Lower lobe of right lung (tissue), 2 donors: ENCODE data around the gene ITK. TPM values are rescaled to one million over a fixed set of nuclear protein-coding genes. Genes with fewer than 3 reads are reported as not detected.
"Not testable (repeated sequence)": the region's sequence is repeated elsewhere in the genome, so short reads cannot be mapped to it uniquely, and the experiment has no call there.

Experiments
- ATAC-seq, 2 donors: fragments of 200-7000 bp; cut with Tn5 transposase; one replicate each; pipeline ENCODE4 v1.9.1; 2020 to 2022; ENCODE audit warnings: mild to moderate bottlenecking in 2 of 2, moderate library complexity in 2 of 2
- DNase-seq: peaks from one replicate; pipeline ENCODE4 v3.0.0-alpha.2; 2020
- H3K27ac ChIP-seq: fragments of 200-600 bp; one replicate; pipeline ENCODE4 v1.8.0; 2022
- H3K27me3 ChIP-seq: fragments of 200-600 bp; one replicate; pipeline ENCODE4 v1.8.0; 2022; ENCODE audit warnings: low read depth
- H3K36me3 ChIP-seq: fragments of 200-600 bp; one replicate; pipeline ENCODE4 v1.8.0; 2022; ENCODE audit warnings: mild to moderate bottlenecking
- H3K4me1 ChIP-seq: fragments of 200-600 bp; one replicate; pipeline ENCODE4 v1.8.0; 2022
- H3K4me3 ChIP-seq: fragments of 200-600 bp; one replicate; pipeline ENCODE4 v1.8.0; 2022; ENCODE audit warnings: mild to moderate bottlenecking
- H3K9me3 ChIP-seq: fragments of 200-600 bp; one replicate; pipeline ENCODE4 v1.8.0; 2022
- CTCF ChIP-seq: fragments of 200-600 bp; IDR thresholded peaks from one replicate; pipeline ENCODE4 v1.8.0; 2022; ENCODE audit warnings: antibody characterized with exemption, mild to moderate bottlenecking
- intact Hi-C: fragments of 100-400 bp; cut with DNase I; formaldehyde crosslinking; loops from one replicate; pipeline ENCODE4 v1.11.0; 2022
- total RNA-seq: library from RNA; stranded (reverse); fragmentation: NEBNext Ultra II Directional; extraction: Animal tissue kit (Norgen Biotek cat#: 25700); gene quantifications from one replicate; pipeline ENCODE4 v1.2.1, GENCODE V29; 2021
- donor health status: DM: no; HTN: yes; CAD: no; lungs with severe emphysema.

Gene ITK
- total RNA-seq, 1 donor from 2014 or later: 6.3 TPM

DNA sequence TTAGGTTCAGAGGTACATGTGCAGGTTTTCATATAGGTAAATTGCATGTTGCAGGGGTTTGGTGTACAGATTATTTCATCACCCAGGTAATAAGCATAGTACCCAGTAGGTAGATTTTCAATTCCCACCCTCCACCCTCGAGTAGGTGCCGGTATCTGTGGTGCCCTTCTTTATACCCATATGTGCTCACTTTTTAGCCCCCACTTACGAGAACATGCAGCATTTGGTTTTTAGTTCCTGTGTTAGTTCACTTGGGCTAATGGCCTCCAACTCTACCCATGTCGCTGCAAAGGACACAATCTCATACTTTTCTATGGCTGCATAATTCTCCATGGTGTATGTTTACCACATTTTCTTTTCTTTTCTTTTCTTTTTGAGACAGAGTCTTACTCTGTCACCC, 21.2 kb downstream of the ITK start:
- no peak for TF ChIP-seq CTCF
- no peak overlapping the region for H3K4me3 ChIP-seq

DNA sequence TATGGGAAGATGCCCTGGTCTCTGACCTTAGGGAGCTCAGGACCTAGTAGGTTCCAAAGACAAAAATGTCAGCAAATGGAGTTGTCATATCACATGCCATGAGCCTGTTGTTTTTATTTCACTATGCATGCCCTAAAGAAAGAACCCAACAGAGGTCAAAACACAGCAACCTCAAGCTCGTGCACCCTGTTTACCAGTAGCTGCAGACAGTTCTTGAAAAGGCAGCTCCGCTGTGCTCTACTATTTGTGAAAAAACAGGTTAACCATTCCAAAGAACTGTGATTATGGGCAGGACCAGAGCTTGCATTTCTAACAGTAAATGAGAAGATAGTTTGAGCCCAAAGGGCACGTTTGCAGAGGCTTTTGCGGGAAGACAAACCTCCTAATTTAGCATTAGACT, 22.8 kb downstream of the ITK start:
- Histone ChIP-seq H3K27me3 (no peaks in the 10 kb centered on the region), H3K4me1 (no peaks in the 10 kb centered on the region), H3K36me3 (no peaks in the 10 kb centered on the region), H3K27ac (no peak overlapping the region), H3K4me3 (no peak overlapping the region), H3K9me3 (peaks cover 11% of the 10 kb centered on the region)
- ATAC-seq (no peak), DNase-seq (no peak)
- intact Hi-C loops: no loop called here
- no peak for TF ChIP-seq CTCF

More for the DNA sequence above, 21.2 kb downstream of the ITK start:
- no peaks in the 10 kb centered on the region for H3K36me3 ChIP-seq
- H3K27me3 ChIP-seq: no peaks in the 10 kb centered on the region
- DNase-seq (no peak), ATAC-seq (no peak)
- H3K4me1 ChIP-seq: no peaks in the 10 kb centered on the region
- intact Hi-C loops: no loop called here
- no peak overlapping the region for H3K27ac ChIP-seq
- peaks cover 11% of the 10 kb centered on the region for H3K9me3 ChIP-seq

DNA sequence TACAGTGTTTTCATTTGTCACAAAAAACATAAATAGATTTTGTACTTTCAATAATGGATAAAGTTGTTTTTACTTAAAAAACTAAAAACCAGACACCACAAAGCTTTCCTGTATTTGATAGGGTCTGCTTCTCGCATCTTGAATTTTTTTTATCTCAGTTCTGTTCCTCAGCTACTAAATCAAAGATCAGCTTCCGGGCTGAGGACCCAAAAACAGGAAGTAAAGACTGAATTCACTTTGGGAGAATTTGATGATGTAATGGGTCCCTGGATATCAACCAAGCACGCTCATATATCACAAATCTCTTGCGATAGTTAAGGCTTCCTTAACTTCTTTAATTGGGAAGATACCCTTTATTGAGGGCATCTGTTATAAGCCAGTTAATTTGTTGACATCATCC, 24.1 kb downstream of the ITK start:
- no peak overlapping the region for H3K27ac ChIP-seq
- DNase-seq (no peak), ATAC-seq (no peak)
- no peaks in the 10 kb centered on the region for H3K27me3 ChIP-seq
- intact Hi-C loops: no loop called here
- no peaks in the 10 kb centered on the region for H3K4me1 ChIP-seq
- no peaks in the 10 kb centered on the region for H3K36me3 ChIP-seq
- H3K4me3 ChIP-seq: no peak overlapping the region
- TF ChIP-seq CTCF: no peak
- H3K9me3 ChIP-seq: peaks cover 11% of the 10 kb centered on the region

DNA sequence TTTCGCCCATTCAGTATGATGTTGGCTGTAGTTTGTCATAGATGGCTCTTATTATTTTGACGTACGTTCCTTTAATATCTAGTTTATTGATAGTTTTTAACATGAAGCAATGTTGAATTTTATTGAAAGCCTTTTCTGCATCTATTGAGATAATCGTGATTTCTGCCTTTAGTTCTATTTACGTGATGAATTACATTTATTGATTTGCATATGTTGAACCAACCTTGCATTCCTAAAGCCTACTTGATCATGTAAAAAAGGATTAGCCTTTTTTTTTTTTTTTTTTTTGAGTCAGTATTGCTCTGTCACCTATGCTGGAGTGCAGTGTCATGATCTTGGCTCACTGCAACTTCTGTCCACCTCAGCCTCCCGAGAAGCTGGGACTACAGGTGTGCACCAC, 25.1 kb downstream of the ITK start:
- DNase-seq (no peak), ATAC-seq (no peak)
- Histone ChIP-seq H3K4me1 (peaks cover under 1% of the 10 kb centered on the region), H3K9me3 (peaks cover 11% of the 10 kb centered on the region), H3K4me3 (no peak overlapping the region), H3K27ac (no peak overlapping the region), H3K36me3 (no peaks in the 10 kb centered on the region), H3K27me3 (no peaks in the 10 kb centered on the region)
- no peak for TF ChIP-seq CTCF
- intact Hi-C loops: no loop called here

DNA sequence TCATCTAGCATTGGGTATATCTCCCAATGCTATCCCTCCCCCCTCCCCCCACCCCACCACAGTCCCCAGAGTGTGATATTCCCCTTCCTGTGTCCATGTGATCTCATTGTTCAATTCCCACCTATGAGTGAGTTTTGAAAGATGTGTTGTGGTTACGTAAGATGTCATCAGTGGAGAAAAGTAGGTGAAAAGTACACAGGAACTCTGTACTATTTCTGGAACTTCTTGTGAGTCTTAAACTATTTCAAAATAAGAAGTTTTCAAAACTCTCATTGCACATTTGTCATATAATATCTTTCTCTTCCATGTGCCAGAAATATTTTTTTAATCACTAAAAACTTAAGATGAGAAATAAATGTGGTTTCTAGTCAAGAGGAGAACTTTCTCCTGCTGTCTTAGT, 30.0 kb downstream of the ITK start:
- H3K36me3 ChIP-seq, H3K27me3 ChIP-seq, H3K4me3 ChIP-seq, H3K9me3 ChIP-seq, intact Hi-C loops, DNase-seq, H3K27ac ChIP-seq: not testable (repeated sequence)
- peak; percentile 45 to 50 for ATAC-seq
- H3K4me1 ChIP-seq: peaks cover 12% of the 10 kb centered on the region

DNA sequence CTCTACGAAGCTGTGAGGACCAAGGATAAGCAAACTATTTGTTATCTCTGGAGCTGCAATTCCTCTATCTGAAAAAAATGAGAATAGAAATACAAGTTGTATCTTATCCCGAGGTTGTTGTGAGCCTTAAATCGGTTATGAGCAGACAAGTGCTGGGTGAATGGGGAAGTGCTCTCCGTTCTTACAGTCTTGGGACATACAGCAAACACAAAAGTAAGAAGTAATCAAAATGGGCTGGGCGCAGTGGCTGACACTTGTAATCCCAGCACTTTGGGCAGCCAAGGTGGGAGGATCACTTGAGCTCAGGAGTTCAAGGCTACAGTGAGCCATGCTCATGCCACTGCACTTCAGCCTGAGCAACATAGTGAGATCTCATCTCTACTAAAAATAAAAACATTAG, 31.7 kb downstream of the ITK start:
- Histone ChIP-seq H3K9me3 (no peaks in the 10 kb centered on the region), H3K27ac (no peak overlapping the region), H3K4me1 (peaks cover 12% of the 10 kb centered on the region), H3K4me3 (no peak overlapping the region), H3K27me3 (no peaks in the 10 kb centered on the region), H3K36me3 (no peaks in the 10 kb centered on the region)
- DNase-seq (no peak), ATAC-seq (peak; percentile 52 to 57)
- intact Hi-C loops: no loop called here
- no peak for TF ChIP-seq CTCF
